ENCODE measurements around the gene LTB4R2. TPM values are rescaled to one million over a fixed set of nuclear protein-coding genes. Genes with fewer than 3 reads are reported as not detected.

LTB4R2 gene
- total RNA-seq, 8 experiments from 2014 or later: 1.3 to 14.6 (median 2.3) TPM

GRCh38 chr14:24296341-24297157 is 13.4 kb upstream of the LTB4R2 start:
- Histone ChIP-seq H3K27ac (no peak overlapping the region), H3K4me3 (no peak overlapping the region), H3K4me1 (replicated peaks in 1 of 2) (peaks cover 6 to 10% of the 10 kb centered on the region in 2 donors)
- 17 to 80% (median 58%) methylated on average over 1 to 12 of the region's 12 CpGs; no CpG with 5 or more reads in 2 of the 10 experiments for WGBS, 10 experiments
- peak; percentile 42 to 82 (median 74) for ATAC-seq (replicated peaks in 6 of 8)
- in situ Hi-C loops (cut with MboI; ENCODE audit: low pct_unique_long_range_greater_than_20kb in 2 of 9, low sequenced_read_pairs in 9 of 9, unreplicated experiment in 9 of 9): loop anchor here in 1 of 9 experiments (10.0 kb wide), 1 partner anchor 52 kb away; the partner anchor contains the start of gene TINF2

DNA sequence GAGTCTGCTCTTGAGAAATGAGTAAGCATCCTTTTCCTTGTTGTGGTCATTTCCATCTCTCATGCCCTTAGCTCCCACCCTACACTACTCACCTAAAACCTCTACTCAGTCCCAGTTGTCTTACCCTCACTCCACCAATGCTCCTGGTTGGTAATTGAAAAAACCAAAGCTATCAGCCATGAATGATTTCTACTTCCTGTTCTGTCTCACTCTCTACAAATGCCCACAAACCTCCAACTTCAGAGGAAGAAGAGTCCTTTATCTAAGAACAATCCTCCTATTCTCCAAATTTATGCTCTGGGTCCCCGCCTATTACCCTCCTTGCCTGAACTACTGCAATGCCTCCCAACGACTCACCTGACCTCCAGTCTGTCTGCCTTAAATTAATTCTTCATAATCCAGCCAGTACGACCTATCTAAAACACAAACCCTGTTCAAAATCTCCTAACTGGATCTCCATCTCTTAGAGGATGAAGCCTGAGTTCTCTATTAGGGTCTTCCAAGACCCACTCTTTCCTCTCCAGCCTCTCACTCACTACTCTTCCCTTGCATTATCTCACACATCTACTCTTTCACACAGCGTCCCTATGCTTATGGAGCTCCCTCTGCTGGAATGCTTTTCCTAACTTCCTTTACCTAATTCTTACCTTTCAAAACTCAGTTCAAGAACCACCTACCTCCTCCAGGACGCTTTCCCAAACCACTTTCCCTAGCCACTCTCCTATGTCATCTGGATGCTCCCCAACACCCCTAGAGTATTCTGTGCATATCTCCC is 12.6 kb upstream of the LTB4R2 start:
- H3K27ac ChIP-seq: no peak overlapping the region
- in situ Hi-C loops (cut with MboI; ENCODE audit: low pct_unique_long_range_greater_than_20kb in 2 of 9, low sequenced_read_pairs in 9 of 9, unreplicated experiment in 9 of 9): loop anchor here in 1 of 9 experiments (10.0 kb wide), 1 partner anchor 53 kb away; the partner anchor contains the start of gene TINF2
- peaks cover 6 to 10% of the 10 kb centered on the region in 2 donors for H3K4me1 ChIP-seq (replicated peaks in 1 of 2)
- 24 to 68% (median 42%) methylated on average over 1 to 5 of the region's 5 CpGs; no CpG with 5 or more reads in 1 of the 10 experiments for WGBS, 10 experiments
- no peak overlapping the region for H3K4me3 ChIP-seq
- ATAC-seq (replicated peaks in 6 of 8): peak in 3 of 8 experiments; percentile 1 to 2 (median 1)

- peak overlapping the region; percentile 67 to 95 (median 76) for H3K4me3 ChIP-seq
- in situ Hi-C loops (cut with MboI; ENCODE audit: low pct_unique_long_range_greater_than_20kb in 2 of 9, low sequenced_read_pairs in 9 of 9, unreplicated experiment in 9 of 9): loop anchor here in 1 of 9 experiments (10.0 kb wide), 1 partner anchor 54 kb away; the partner anchor contains the start of gene TINF2
- ATAC-seq (replicated peaks in 6 of 8): peak; percentile 23 to 47 (median 27)
- peaks cover 6 to 10% of the 10 kb centered on the region in 2 donors for H3K4me1 ChIP-seq (replicated peaks in 1 of 2)
- WGBS, 10 experiments: 0 to 90% (median 56%) methylated on average over 1 to 7 of the region's 7 CpGs; no CpG with 5 or more reads in 4 of the 10 experiments
- no peak overlapping the region for H3K27ac ChIP-seq
Measured at GRCh38 chr14:24298892-24299254, 11.1 kb upstream of the LTB4R2 start.

DNA sequence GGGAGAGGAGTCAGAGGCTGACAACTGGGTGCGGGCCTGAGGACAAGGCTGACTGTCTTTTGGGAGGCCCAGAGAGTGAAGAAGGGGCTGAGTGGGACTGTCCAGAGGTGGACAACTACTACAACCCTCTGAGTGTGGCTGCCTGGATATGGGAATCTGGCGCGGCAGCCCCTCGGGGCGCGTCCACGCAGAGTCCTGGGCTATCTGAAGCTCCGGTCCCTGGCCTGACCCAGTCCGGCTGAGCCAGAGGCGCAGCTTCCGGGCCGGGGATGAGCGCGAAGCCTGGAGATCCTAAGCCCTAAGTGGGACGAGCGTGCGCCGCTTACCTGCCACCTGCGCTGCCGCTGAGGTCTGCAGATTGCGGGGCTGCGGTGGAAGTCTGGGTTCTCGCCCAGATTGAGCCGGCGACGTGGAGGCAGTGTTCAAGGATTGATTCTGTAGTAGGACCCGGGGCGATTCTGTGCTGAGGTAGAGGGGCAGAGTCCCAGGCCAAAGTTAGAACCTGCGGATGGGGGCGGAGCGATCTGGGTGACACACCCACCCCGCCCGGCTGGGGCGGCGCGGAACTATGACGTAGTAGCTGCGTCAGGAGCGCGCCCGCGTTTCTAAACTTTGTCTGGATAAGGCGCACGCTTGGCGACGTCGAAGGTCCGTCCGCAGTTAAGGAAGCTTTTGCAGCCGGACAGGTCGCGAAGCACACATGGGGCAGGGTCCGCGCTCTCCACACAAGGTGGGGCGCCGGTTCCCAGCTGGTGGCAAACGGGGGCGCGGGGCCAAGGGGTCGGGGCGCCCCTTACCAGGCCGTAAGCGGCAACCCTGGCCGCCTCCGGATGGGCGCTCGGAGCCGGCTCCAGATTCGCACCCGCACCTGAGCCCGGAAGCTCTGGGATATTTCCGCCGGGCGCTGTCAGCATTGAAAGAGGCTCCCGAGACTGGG is 10.4 kb upstream of the LTB4R2 start, which contains the start of the genes DHRS1 and NOP9:
TSS of gene DHRS1 (minus strand) at position 526 of the 937 bp plus-strand sequence. CDS start 674 bp downstream, outside the sequence.
TSS of gene NOP9 (plus strand) at position 596 of the 937 bp plus-strand sequence. CDS start at position 701, 105 bp downstream.
- Histone ChIP-seq H3K4me1 (replicated peaks in 1 of 2) (peaks cover 6 to 10% of the 10 kb centered on the region in 2 donors), H3K27ac (peak within 1 kb of the TSS; percentile 31 to 65), H3K4me3 (peak within 1 kb of the TSS; percentile 67 to 95 (median 76))
- in situ Hi-C loops (cut with MboI; ENCODE audit: low pct_unique_long_range_greater_than_20kb in 2 of 9, low sequenced_read_pairs in 9 of 9, unreplicated experiment in 9 of 9): loop anchor here in 1 of 9 experiments (10.0 kb wide), 1 partner anchor 55 kb away; the partner anchor contains the start of gene TINF2
- 0 to 3% (median 1%) methylated on average over 2 to 25 of the region's 75 CpGs; no CpG with 5 or more reads in 4 of the 10 experiments for WGBS, 10 experiments
- ATAC-seq (replicated peaks in 6 of 8): peak; percentile 70 to 86 (median 79)

- peak overlapping the region; percentile 67 to 95 (median 76) for H3K4me3 ChIP-seq
- peaks cover 6 to 10% of the 10 kb centered on the region in 2 donors for H3K4me1 ChIP-seq (replicated peaks in 1 of 2)
- in situ Hi-C loops (cut with MboI; ENCODE audit: low pct_unique_long_range_greater_than_20kb in 2 of 9, low sequenced_read_pairs in 9 of 9, unreplicated experiment in 9 of 9): no loop called here
- 26 to 86% (median 41%) methylated on average over 1 to 7 of the region's 16 CpGs; no CpG with 5 or more reads in 5 of the 10 experiments for WGBS, 10 experiments
- H3K27ac ChIP-seq: no peak overlapping the region
- no peak for ATAC-seq (replicated peaks in 6 of 8)
Measured at GRCh38 chr14:24300326-24300980, 9.5 kb upstream of the LTB4R2 start.

GRCh38 chr14:24304019-24304387 is 5.9 kb upstream of the LTB4R2 start:
- 90 to 100% (median 98%) methylated on average over 2 to 8 of the region's 11 CpGs; no CpG with 5 or more reads in 5 of the 10 experiments for WGBS, 10 experiments
- Histone ChIP-seq H3K4me1 (replicated peaks in 1 of 2) (peaks cover 3 to 7% of the 10 kb centered on the region in 2 donors), H3K4me3 (no peak overlapping the region), H3K27ac (no peak overlapping the region)
- ATAC-seq (replicated peaks in 6 of 8): no peak
- in situ Hi-C loops (cut with MboI; ENCODE audit: low pct_unique_long_range_greater_than_20kb in 2 of 9, low sequenced_read_pairs in 9 of 9, unreplicated experiment in 9 of 9): no loop called here

GRCh38 chr14:24307156-24307574 is 2.8 kb upstream of the LTB4R2 start:
- ATAC-seq (replicated peaks in 6 of 8): no peak
- WGBS, 10 experiments: 0 to 100% (median 90%) methylated on average over 1 to 10 of the region's 11 CpGs; no CpG with 5 or more reads in 1 of the 10 experiments
- peaks cover 0 to 3% of the 10 kb centered on the region in 2 donors for H3K4me1 ChIP-seq (replicated peaks in 1 of 2)
- in situ Hi-C loops (cut with MboI; ENCODE audit: low pct_unique_long_range_greater_than_20kb in 2 of 9, low sequenced_read_pairs in 9 of 9, unreplicated experiment in 9 of 9): no loop called here
- H3K27ac ChIP-seq: no peak overlapping the region
- no peak overlapping the region for H3K4me3 ChIP-seq

DNA sequence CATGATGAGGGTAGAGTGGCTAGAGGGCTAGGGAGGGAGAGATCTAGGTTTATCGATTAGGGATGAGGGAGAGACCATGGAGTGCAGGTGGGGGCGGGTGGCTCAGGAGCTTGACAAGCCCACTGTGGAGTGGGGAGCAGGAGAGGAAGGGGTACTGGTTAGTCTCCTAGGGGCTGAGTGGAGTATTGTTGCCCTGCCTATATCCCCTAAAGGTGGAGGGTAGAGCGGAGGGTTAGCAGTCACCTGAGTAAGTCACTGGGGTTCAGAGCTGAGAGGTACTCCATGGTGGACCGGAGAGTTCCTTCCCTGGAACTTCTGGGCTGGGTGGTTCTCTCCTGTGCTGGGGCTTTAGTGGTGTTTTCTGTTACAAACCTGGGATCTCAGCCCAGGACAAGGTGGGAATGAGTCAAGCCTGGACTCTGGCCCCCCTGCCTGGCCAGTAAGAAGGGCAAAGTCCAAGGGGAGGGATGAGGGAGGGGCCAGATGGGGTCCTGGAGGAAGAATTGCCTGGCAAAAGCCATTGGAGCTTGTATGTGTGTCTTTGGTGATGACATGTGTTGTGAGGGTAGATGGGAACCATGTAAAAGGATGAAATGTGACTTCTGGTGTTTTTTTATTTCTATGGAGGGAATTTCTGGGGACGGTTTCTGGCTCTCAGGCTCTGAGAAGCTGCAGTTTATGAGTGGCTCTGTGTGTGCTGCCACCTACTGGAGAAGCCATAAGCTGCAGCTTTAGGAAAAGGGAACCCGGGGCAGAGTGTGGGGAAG is 2.2 kb upstream of the LTB4R2 start, which contains the start of gene CIDEB:
TSS of gene CIDEB (minus strand) at position 403 of the 767 bp plus-strand sequence. CDS start at position 284, 119 bp downstream.
- in situ Hi-C loops (cut with MboI; ENCODE audit: low pct_unique_long_range_greater_than_20kb in 2 of 9, low sequenced_read_pairs in 9 of 9, unreplicated experiment in 9 of 9): no loop called here
- no peak within 1 kb of the TSS for H3K4me3 ChIP-seq
- H3K4me1 ChIP-seq (replicated peaks in 1 of 2): peaks cover 0 to 3% of the 10 kb centered on the region in 2 donors
- no peak within 1 kb of the TSS for H3K27ac ChIP-seq
- ATAC-seq (replicated peaks in 6 of 8): peak; percentile 18 to 76 (median 46)
- 0 to 100% (median 20%) methylated on average over 1 to 3 of the region's 6 CpGs; no CpG with 5 or more reads in 1 of the 10 experiments for WGBS, 10 experiments

DNA sequence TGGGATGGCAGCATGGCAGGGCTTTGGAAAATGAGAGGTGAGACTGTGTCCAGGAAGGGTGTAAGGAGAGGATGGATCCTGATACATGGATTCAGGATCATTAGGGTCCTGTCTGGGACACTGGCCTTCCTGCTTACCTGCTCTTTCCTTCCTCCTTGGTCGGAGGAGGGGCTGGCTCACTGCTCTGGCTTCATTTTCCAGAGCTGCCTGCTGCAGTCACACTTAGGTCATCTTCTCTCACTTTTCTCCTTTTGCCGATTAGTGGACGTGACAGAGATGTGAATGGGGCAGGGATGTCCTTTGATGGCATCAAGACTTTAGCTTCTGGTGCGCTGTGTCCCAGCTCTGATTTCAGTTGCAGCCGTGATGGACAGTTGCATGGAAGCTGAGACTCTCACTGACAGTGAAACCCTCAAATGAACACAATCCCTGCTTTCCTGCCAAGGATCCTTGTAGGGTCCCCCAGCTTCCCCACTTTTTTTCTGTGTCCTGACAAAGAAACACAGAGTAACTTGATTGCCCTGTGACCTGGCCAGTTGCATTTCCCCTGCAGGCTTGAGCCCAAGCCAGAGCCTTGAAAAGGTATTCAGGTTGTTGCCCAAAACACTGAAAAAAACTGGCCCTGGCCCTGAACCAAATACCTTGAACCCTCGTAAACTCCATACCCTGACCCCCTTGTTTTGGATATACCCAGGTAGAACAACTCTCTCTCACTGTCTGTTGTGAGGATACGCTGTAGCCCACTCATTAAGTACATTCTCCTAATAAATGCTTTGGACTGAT is 1.4 kb upstream of the LTB4R2 start:
- in situ Hi-C loops (cut with MboI; ENCODE audit: low pct_unique_long_range_greater_than_20kb in 2 of 9, low sequenced_read_pairs in 9 of 9, unreplicated experiment in 9 of 9): no loop called here
- peak in 2 of 8 experiments; percentile 3 to 31 for ATAC-seq (replicated peaks in 6 of 8)
- Histone ChIP-seq H3K4me3 (no peak overlapping the region), H3K27ac (no peak overlapping the region), H3K4me1 (replicated peaks in 1 of 2) (peaks cover 0 to 3% of the 10 kb centered on the region in 2 donors)
- WGBS, 10 experiments: 35 to 100% (median 87%) methylated on average over 1 to 5 of the region's 7 CpGs; no CpG with 5 or more reads in 2 of the 10 experiments

- ATAC-seq (replicated peaks in 6 of 8): peak in 4 of 8 experiments; percentile 3 to 15 (median 8)
- in situ Hi-C loops (cut with MboI; ENCODE audit: low pct_unique_long_range_greater_than_20kb in 2 of 9, low sequenced_read_pairs in 9 of 9, unreplicated experiment in 9 of 9): no loop called here
- 80 to 100% (median 100%) methylated on average over 1 to 3 of the region's 5 CpGs; no CpG with 5 or more reads in 7 of the 10 experiments for WGBS, 10 experiments
- Histone ChIP-seq H3K27ac (no peak overlapping the region), H3K4me1 (replicated peaks in 1 of 2) (peaks cover 0 to 3% of the 10 kb centered on the region in 2 donors), H3K4me3 (no peak overlapping the region)
Measured at GRCh38 chr14:24310265-24310645, 315 bp downstream of the LTB4R2 start.

All from motor neuron (in vitro differentiated cells).